NCI-H82 treated with DMSO at 0.1 percent for 48 hours (cell line): Measurements from ENCODE around the gene MLLT10.
"Not testable (repeated sequence)": the region's sequence is repeated elsewhere in the genome, so short reads cannot be mapped to it uniquely, and the experiment has no call there.

Experiments used
- DNase-seq: peaks from one replicate; lab custom pipeline; 2025; ENCODE audit not compliant: unreplicated experiment; lab: John Stamatoyannopoulos, UW

The MLLT10 gene

GRCh38 chr10:21628645-21629044 is 94.6 kb downstream of the MLLT10 start:
- not testable (repeated sequence) for DNase-seq

DNA sequence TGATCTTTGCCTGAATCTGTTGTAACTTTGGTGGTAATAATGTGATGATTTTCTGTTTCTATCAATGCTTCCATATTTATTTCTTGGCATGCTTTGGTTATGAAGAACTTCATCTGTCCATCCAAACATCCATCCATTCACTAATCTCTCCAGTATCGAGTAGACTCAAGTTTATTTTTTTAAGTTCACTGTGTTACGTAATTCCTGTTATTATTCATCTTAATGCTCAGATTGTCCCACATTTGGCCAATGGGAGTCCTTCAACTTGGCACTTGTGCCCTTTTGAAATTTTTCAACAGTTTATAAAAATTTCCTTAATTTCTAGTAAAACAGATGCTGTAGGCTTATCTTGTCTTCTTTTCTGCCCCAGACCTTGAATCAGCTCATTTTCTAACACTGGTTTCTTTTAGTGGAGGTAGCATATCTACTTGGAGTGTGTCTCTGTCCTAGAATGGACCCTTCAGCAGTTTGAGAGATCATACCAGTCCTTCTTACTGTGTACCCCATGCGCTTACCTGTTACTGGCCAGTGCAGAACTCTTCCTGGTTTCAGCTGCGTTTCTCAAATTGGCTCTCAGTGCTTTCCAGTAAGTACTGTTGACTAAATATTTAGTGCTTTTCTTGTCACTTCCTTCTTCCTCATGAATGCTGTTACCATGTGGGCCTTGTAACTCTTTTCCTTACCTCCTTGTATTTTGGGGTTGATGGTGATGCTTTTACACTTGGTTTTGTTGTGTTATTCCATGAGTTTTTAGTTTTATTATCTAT is 100.8 kb downstream of the MLLT10 start:
- DNase-seq: no peak

DNA sequence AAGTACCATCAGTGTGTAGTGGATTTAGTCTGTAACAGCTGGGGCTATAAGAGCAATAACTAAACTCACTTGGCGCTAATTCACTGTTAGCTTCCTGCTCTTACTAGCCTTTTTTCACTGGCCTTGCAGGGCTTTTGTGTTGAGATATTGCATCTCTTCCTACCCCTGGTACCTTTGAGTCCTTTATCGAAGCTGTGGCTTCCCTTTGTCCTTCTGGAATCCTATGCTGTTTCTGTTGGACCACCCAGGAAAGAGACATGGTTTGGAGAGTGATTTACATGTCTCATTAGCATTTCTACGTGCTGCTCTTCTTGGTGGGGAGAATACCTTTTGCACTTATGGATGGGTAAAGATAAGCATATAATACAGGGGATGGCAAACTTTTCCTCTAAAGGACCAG is 103.8 kb downstream of the MLLT10 start:
- DNase-seq: no peak

DNA sequence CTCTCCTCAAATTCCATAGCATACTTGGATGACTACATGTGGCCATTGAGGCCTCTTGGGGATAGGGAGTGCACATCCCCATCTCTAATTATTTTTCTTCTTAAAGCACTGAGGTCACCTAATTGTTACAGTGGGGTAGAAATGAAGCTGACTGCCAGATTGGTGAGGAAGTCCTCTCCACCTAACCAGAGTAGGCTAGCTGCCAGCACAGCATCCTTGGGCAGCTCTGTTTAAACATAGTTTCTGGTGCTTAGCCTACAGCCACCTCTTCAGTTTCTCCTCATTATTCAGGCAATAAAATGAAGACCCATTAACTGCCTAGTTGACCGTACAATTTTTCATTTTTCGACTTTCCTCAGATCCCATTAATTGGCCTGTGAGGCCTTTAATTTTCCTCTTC is 104.6 kb downstream of the MLLT10 start:
- no peak for DNase-seq

GRCh38 chr10:21648040-21648439 is 114.0 kb downstream of the MLLT10 start:
- DNase-seq: no peak

DNA sequence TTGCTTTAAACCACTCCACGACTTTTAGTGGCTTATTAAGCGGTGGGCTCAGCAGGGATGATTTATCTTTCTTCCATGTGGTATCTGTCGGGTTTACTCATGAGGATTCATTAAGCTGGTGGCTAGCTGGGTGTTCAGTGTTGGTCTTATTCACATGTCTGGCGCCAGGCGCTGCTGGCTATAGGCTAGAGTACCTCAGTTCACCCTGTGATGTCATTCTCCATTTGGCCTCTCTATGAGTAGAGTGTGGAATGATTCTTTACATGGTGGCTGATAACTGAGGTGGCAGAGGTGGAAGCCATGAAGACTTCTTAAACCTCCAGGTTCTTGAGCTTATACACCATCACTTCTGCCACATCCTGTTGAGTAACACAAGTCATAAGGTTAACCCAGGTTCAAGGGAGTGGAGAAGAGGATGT is 115.4 kb downstream of the MLLT10 start:
- no peak for DNase-seq

DNA sequence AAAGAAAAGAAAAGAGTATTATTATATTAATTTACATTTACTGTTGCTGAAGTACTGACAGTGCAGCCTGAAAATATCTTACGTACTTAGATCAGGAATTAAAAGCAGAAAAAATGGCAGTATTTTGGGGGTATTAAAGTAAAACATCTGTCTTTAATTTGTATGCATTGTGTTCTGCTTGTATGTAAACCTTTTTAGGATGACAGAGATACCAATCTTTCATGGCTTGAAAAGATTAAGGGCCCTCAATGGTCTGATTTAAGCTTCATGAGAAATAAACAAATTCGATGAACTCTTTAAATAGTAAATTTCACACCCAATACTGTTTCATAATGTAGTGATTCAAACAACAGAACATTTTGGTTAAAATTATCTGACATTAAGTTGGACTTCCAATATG is 116.3 kb downstream of the MLLT10 start:
- no peak for DNase-seq

DNA sequence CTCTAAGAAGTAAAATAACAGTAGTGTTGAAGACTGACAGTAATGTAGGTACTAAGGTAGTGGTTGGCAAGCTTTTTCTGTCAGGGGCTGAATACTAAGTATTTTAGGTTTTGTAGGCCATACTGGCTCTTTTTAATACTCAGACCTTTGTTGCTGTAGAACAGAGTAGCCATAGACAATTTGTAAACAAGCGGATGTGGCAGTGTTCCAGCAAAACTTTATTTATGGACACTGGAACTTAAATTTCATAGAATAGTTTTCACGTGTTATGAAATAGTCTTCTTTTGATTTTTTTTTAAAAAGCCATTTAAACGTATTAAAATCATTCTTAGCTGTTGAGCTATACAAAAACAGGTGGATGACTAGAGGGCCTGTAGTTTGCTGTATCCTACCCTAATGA is 121.2 kb downstream of the MLLT10 start:
- DNase-seq: no peak

- DNase-seq: no peak
These were observed 121.7 kb downstream of the MLLT10 start for GRCh38 chr10:21655687-21656086.

DNA sequence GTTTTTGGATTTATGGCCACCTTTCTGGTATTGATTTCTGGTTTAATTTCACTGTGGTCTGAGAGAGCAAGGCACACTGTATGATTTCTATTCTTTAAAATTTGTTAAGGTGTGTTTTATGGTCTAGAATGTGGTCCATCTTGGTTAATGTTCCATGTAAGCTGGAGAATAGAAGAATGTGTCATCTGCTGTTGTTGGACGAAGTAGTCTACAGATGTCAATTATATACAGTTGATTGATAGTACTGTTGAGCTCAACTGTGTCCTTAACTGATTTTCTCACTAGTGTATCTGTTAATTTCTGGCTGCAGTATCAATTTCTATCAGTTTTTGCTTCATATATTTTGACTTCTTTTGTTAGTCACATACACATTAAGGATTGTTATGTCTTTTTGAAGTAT is 127.1 kb downstream of the MLLT10 start:
- DNase-seq: no peak

GRCh38 chr10:21661935-21662334 is 127.9 kb downstream of the MLLT10 start:
- no peak for DNase-seq

DNA sequence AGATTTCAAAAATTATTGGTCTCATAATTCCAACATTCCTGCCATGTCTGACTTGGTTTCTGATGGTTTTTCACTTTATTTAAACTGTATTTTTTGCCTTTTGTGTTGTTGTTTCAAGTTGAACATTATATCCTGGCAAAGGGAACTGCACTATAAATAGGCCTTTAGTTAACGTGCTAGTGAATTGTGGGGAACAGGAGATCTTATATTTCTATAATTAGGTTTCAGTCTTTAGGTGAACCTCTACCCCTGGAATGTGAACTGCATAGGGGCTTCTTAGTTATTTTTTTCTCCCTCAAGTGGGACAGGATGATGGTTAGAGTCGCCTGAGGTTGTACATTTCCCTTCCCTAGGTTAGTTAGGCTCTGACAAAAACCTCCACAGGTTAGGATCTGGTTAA is 128.6 kb downstream of the MLLT10 start:
- no peak for DNase-seq

GRCh38 chr10:21668831-21669230 is 134.8 kb downstream of the MLLT10 start:
- no peak for DNase-seq

DNA sequence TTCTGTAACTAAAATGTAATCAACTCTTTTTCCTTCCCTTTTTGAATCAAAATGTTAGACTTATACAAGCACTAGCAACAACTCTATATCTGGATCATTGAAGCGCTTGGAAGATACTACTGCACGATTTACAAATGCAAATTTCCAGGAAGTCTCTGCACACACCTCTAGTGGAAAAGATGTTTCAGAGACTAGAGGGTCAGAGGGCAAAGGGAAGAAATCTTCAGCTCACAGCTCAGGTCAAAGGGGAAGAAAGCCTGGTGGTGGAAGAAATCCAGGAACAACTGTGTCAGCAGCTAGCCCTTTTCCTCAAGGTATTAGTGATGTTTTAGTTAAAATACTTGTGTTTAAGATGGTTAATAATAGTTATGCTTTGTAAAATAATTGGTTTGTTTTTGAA is 136.4 kb downstream of the MLLT10 start:
- no peak for DNase-seq

DNA sequence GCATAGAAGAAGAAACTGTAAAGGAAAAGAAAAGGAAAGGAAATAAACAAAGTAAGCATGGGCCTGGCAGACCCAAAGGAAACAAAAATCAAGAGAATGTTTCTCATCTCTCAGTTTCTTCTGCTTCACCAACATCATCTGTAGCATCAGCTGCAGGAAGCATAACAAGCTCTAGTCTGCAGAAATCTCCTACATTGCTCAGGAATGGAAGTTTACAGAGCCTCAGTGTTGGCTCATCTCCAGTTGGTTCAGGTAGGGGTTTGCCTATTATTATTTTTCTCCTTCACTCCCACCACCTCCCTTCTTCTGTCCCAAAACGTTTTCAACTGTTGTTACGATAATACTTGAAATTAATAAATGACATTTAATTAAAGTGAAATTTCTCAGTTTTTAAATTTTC is 139.6 kb downstream of the MLLT10 start:
- no peak for DNase-seq

- no peak for DNase-seq
These were observed 141.2 kb downstream of the MLLT10 start for GRCh38 chr10:21675157-21675796.

DNA sequence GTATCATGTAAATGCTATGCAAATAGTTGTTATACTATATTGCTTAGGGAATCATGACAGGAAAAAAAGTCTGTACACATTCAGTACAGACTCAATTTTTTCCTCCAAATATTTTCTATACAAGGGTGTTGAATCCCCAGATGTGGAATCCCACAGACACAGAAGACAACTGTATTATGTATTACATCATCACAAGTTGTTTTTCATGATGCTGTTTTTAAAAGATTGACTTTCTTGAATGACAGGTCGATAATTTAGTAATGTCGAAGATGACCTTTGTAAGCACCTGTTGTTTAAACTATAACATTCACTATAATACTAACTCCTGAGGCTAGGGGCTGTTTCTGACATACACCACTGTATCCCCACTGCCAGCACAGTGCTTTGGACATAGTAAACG is 143.5 kb downstream of the MLLT10 start:
- DNase-seq: no peak

- no peak for DNase-seq
These were observed 147.1 kb downstream of the MLLT10 start for GRCh38 chr10:21681156-21681555.

DNA sequence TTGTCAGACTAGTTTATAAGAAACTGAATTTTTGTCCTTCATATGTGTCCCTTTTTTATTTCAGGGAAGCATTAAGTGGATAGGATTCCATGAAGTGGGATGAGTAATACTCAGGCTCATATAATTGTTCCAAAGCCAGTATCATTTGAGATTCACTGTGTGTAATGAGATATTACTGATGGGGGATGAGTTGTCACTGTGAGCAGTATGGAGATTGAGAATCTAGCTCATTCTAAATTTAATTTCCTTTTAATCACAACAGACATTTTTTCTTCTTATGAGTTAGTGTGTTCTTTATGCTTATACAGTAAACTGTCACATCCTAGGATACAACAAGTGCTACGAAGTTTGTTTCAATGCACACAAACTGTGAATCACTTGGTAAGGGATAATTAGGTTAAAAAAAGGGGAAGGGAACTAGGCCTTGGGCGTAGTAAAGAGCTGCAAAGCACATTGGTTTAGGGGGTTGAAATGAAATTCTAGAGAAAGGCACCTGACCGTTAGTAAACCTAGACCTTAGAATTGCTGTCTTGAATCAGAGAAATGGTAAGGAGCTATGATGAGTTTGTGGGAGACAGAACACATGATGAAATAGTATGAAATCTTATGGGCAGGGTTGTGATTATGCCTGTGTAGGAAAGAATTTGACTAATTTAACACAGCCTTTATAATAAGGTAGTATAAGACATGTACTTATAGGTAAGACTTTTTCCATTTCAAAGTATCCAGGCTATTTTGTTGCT is 153.4 kb downstream of the MLLT10 start:
- DNase-seq: no peak

DNA sequence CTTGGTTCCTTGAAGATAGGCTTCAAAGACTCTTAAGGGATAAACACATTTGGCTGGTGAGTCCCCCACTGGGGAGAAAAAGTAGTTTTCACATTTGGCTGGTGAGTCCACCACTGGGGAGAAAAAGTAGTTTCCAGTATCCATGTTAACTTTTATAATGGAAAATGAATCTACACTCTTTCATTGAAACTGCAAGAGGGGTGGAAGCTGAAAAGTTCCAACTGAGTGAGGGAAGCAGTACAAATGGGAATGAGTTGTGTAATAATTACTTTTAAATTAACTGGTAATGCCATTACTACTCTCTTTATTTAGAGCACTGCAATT is 153.9 kb downstream of the MLLT10 start:
- DNase-seq: no peak

DNA sequence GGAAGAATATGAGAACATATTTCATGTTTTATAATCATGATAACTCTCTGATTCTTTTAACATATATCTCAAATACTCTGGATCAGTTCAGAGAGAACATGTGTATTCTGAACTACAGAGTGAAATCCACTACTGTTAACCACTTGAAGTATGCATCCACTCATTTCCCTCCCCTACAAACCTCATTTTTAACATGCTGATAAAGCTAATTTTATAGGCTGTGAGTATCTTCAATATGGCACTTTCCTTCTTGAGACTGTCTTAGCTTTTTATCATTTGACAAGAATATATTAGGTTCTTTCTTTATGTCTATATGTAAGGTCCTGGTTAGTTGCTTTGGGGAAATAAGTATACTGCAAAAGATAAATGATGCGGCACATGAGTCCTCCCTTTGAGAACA is 154.8 kb downstream of the MLLT10 start:
- DNase-seq: no peak

DNA sequence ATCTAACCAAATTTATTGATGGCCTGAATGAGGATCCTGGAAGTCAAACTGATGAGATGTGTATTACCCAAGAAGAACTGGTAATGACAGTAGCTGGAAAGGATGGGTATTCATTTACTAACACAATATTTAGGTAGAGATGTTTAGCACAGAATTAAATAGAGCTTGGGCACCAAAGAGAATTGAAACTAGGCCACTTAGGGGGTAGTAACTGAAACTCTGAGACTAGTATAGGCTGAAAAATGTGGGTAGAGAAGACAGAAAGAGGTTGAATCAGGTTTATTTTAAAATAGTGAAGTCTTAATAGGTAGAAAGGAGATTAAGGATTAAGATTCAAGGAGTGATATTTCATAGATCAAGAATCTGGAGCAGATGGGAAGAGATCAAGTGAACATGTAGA is 155.8 kb downstream of the MLLT10 start:
- no peak for DNase-seq
